H9 (cell line): ENCODE data around the gene MYBBP1A. TPM values are rescaled to one million over a fixed set of nuclear protein-coding genes. Genes with fewer than 3 reads are reported as not detected.

Source experiments
- DNase-seq: peaks from one replicate; pipeline ENCODE4 v3.0.0-alpha.2; 2017
- H2AFZ ChIP-seq: one replicate; pipeline ENCODE4 v1.6.1; 2013; ENCODE audit warnings: mild to moderate bottlenecking, low read length, control low read depth, moderate library complexity
- H2AK5ac ChIP-seq: 2 replicates; pipeline ENCODE4 v1.6.1; 2013; ENCODE audit warnings: low read length, control low read depth, mixed read lengths; ENCODE audit not compliant: insufficient read length
- H2BK120ac ChIP-seq: one replicate; pipeline ENCODE4 v1.6.1; 2013; ENCODE audit warnings: low read depth, mild to moderate bottlenecking, low read length, control low read depth, inconsistent platforms; ENCODE audit not compliant: poor library complexity, severe bottlenecking
- H2BK12ac ChIP-seq: 2 replicates; pipeline ENCODE4 v1.6.1; 2013; ENCODE audit warnings: low read length, control low read depth, mixed read lengths, low read depth; ENCODE audit not compliant: insufficient read length
- H2BK15ac ChIP-seq: 2 replicates; pipeline ENCODE4 v1.6.1; 2013; ENCODE audit warnings: low read depth, low read length, control low read depth
- H2BK20ac ChIP-seq: one replicate; pipeline ENCODE4 v1.6.1; 2013; ENCODE audit warnings: low read depth, mild to moderate bottlenecking, low read length, control low read depth, inconsistent platforms; ENCODE audit not compliant: poor library complexity, severe bottlenecking
- H2BK5ac ChIP-seq: 2 replicates; pipeline ENCODE4 v1.6.1; 2013; ENCODE audit warnings: low read length, control low read depth, mixed read lengths; ENCODE audit not compliant: insufficient read length
- H3K14ac ChIP-seq: 2 replicates; pipeline ENCODE4 v1.6.1; 2013; ENCODE audit warnings: low read length, control low read depth; ENCODE audit not compliant: insufficient read depth
- H3K18ac ChIP-seq: 2 replicates; pipeline ENCODE4 v1.6.1; 2013; ENCODE audit warnings: low read depth, mild to moderate bottlenecking, mixed read lengths, low read length, control low read depth; ENCODE audit not compliant: insufficient read length
- H3K23ac ChIP-seq: 2 replicates; pipeline ENCODE4 v1.6.1; 2013; ENCODE audit warnings: low read length, control low read depth, mixed read lengths, low read depth; ENCODE audit not compliant: insufficient read length
- H3K23me2 ChIP-seq: 2 replicates; pipeline ENCODE4 v1.6.1; 2013; ENCODE audit warnings: low read depth, mild to moderate bottlenecking, mixed read lengths, low read length, control low read depth; ENCODE audit not compliant: insufficient read length, poor library complexity, severe bottlenecking
- H3K27ac ChIP-seq: 2 replicates; pipeline ENCODE4 v1.5.1; 2013; ENCODE audit warnings: low read length, control low read depth, mixed read lengths, low read depth; ENCODE audit not compliant: insufficient read length
- H3K27me3 ChIP-seq: 2 replicates; pipeline ENCODE4 v1.6.1; 2013; ENCODE audit warnings: low read length, control low read depth, inconsistent platforms; ENCODE audit not compliant: insufficient read depth
- H3K4ac ChIP-seq: 2 replicates; pipeline ENCODE4 v1.6.1; 2013; ENCODE audit warnings: low read depth, mild to moderate bottlenecking, control low read depth, inconsistent platforms, low read length, moderate library complexity
- H3K4me1 ChIP-seq: 2 replicates; pipeline ENCODE4 v1.6.1; 2013; ENCODE audit warnings: low read length, control low read depth, inconsistent platforms; ENCODE audit not compliant: insufficient read depth
- H3K4me2 ChIP-seq: 2 replicates; pipeline ENCODE4 v1.6.1; 2013; ENCODE audit warnings: low read length, control low read depth, mixed read lengths; ENCODE audit not compliant: insufficient read length, insufficient read depth
- H3K56ac ChIP-seq: 2 replicates; pipeline ENCODE4 v1.6.1; 2013; ENCODE audit warnings: low read depth, mild to moderate bottlenecking, mixed read lengths, low read length, control low read depth; ENCODE audit not compliant: insufficient read length
- H3K79me1 ChIP-seq: 2 replicates; pipeline ENCODE4 v1.6.1; 2013; ENCODE audit warnings: low read depth, mild to moderate bottlenecking, moderate library complexity, low read length, control low read depth, inconsistent platforms; ENCODE audit not compliant: insufficient read depth, poor library complexity, severe bottlenecking
- H3K79me2 ChIP-seq: 2 replicates; pipeline ENCODE4 v1.6.1; 2013; ENCODE audit warnings: low read length, control low read depth, inconsistent platforms; ENCODE audit not compliant: insufficient read depth
- H3K9ac ChIP-seq: 2 replicates; pipeline ENCODE4 v1.6.1; 2013; ENCODE audit warnings: low read length, control low read depth, mixed read lengths; ENCODE audit not compliant: insufficient read length; ENCODE audit errors: extremely low read depth
- H3K9me3 ChIP-seq: one replicate; pipeline ENCODE4 v1.6.1; 2013; ENCODE audit warnings: low read depth, low read length, inconsistent platforms; ENCODE audit not compliant: control insufficient read depth
- H3T11ph ChIP-seq: one replicate; pipeline ENCODE4 v1.6.1; 2013; ENCODE audit warnings: mild to moderate bottlenecking, low read length, control low read depth, inconsistent platforms
- H4K20me1 ChIP-seq: one replicate; pipeline ENCODE4 v1.6.1; 2013; ENCODE audit not compliant: control insufficient read depth, insufficient read length, insufficient read depth
- H4K5ac ChIP-seq: 2 replicates; pipeline ENCODE4 v1.6.1; 2013; ENCODE audit warnings: low read depth, mild to moderate bottlenecking, mixed read lengths, low read length, control low read depth; ENCODE audit not compliant: insufficient read length
- H4K8ac ChIP-seq: replicated peaks from 2 replicates; pipeline ENCODE4 v1.6.1; 2013; ENCODE audit warnings: low read length, control low read depth, mixed read lengths, low read depth; ENCODE audit not compliant: insufficient read length
- H4K91ac ChIP-seq: 2 replicates; pipeline ENCODE4 v1.6.1; 2013; ENCODE audit warnings: low read depth, mild to moderate bottlenecking, moderate library complexity, mixed read lengths, low read length, control low read depth; ENCODE audit not compliant: insufficient read length
- H3K27ac Mint-ChIP-seq, 3 experiments: 2 replicates in 2 of 3; 3 replicates in 1 of 3; pipeline ENCODE4 v1.8.0; 2020 to 2021; ENCODE audit warnings: mixed read lengths in 3 of 3, mild to moderate bottlenecking in 1 of 3, moderate library complexity in 1 of 3
- H3K27me3 Mint-ChIP-seq: 2 replicates; pipeline ENCODE4 v1.8.0; 2021; ENCODE audit warnings: low read depth, mild to moderate bottlenecking, moderate library complexity, mixed read lengths
- H3K36me3 Mint-ChIP-seq, 3 experiments: 2 replicates in 2 of 3; 3 replicates in 1 of 3; pipeline ENCODE4 v1.8.0; 2020 to 2021; ENCODE audit warnings: low read depth in 3 of 3, mixed read lengths in 3 of 3; ENCODE audit not compliant: insufficient read depth in 1 of 3
- H3K4me1 Mint-ChIP-seq, 2 experiments: 2 replicates each; pipeline ENCODE4 v1.8.0; 2020; ENCODE audit warnings: mixed read lengths in 2 of 2
- H3K4me3 Mint-ChIP-seq, 2 experiments: 2 replicates in 1 of 2; 3 replicates in 1 of 2; pipeline ENCODE4 v1.8.0; 2020 to 2021; ENCODE audit warnings: mild to moderate bottlenecking in 2 of 2, mixed read lengths in 2 of 2, moderate library complexity in 1 of 2
- H3K9me3 Mint-ChIP-seq, 2 experiments: 2 replicates in 1 of 2; 3 replicates in 1 of 2; pipeline ENCODE4 v1.8.0; 2020; ENCODE audit warnings: mild to moderate bottlenecking in 2 of 2, mixed read lengths in 2 of 2, moderate library complexity in 1 of 2
- WGBS: extraction: QIAGEN DNeasy Blood & Tissue Kit; methylation state at CpG from one replicate; pipeline ENCODE4 v1.1.7; 2013; ENCODE audit warnings: missing lambda C conversion rate, low lambda C conversion rate, mixed read lengths; ENCODE audit not compliant: insufficient read length; ENCODE audit errors: extremely low coverage; 5-methylcytosine and 5-hydroxymethylcytosine counted together
- total RNA-seq: library from RNA; stranded (reverse); gene quantifications from 2 replicates; pipeline ENCODE4 v1.2.1, GENCODE V29; 2021
- TF ChIP-seq, protein P1 (sequence below): fragments of 200-600 bp; sonication (generic); conservative IDR thresholded peaks from 3 replicates; pipeline ENCODE4 v1.8.0; 2021; ENCODE audit warnings: antibody characterized with exemption, mild to moderate bottlenecking

Gene MYBBP1A
- total RNA-seq, 1 experiment from 2014 or later, result 181 TPM

DNA sequence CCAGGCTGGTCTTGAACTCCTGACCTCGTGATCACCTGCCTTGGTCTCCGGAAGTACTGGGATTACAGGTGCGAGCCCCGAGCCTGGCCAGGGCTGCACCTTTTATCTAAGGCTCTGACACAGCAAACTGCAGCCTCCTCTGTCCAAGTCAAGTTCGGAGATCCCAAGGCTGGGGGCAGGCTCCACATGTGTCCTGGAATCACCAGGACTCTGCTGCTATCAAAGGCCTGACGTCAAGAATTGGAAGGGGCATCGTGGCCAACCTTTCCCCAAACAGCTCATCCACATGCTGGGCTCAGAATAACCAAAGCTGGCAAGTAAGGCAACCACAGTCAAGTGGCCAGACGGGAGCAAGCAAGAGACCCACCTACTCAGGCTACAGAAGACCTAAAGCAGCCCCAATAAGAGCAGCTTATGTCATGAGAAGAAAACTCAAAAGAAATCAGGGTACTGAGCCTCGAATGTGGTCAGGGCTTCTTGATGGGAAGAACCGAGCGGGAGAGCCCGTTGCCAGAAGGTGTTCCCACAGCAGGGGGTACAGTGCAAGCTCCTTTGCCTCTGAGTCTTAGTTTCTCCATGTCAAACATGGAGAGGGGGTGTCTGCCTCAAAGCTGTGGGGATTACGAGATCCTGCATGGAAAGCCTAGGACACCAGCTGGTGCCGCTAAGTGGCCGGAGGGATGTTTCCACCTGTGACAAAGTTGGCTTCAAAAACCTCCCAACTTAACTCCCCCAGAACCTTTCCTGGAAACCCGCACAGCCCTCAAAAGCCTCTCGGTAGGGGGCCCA, 7.9 kb downstream of the MYBBP1A start:
- Histone ChIP-seq H3K23ac (no peak overlapping the region), H2BK12ac (no peak overlapping the region), H2BK120ac (no peak overlapping the region), H3K27ac (no peak overlapping the region), H3K79me2 (no peaks in the 10 kb centered on the region), H2BK20ac (no peak overlapping the region), H3K9me3 (no peaks in the 10 kb centered on the region), H3T11ph (no peak overlapping the region), H4K8ac (no peak overlapping the region), H3K4ac (no peak overlapping the region), H3K18ac (no peak overlapping the region), H3K23me2 (no peaks in the 10 kb centered on the region), H4K91ac (no peak overlapping the region), H3K14ac (no peak overlapping the region), H4K5ac (no peak overlapping the region), H2BK5ac (no peak overlapping the region), H3K9ac (no peak overlapping the region), H4K20me1 (peaks cover 3% of the 10 kb centered on the region), H2AFZ (no peak overlapping the region), H3K56ac (no peak overlapping the region), H2AK5ac (no peak overlapping the region), H3K4me1 (no peaks in the 10 kb centered on the region), H3K27me3 (no peaks in the 10 kb centered on the region), H3K79me1 (no peaks in the 10 kb centered on the region), H3K4me2 (no peak overlapping the region), H2BK15ac (no peak overlapping the region)
- Mint-ChIP-seq H3K4me3 (no peak overlapping the region), H3K36me3 (peaks cover 40 to 82% (median 74%) of the 10 kb centered on the region in 3 experiments), H3K4me1 (peaks cover 0 to 2% of the 10 kb centered on the region in 2 experiments; a peak in 2 of 4 replicates), H3K27me3 (no peaks in the 10 kb centered on the region), H3K27ac (peak overlapping the region in 1 of 3 experiments; percentile 81; a peak in 1 of 7 replicates), H3K9me3 (no peaks in the 10 kb centered on the region)
- WGBS, result no CpG with 5 or more reads among the region's 17 CpGs
- DNase-seq, result no peak
- TF ChIP-seq, protein P1, sequence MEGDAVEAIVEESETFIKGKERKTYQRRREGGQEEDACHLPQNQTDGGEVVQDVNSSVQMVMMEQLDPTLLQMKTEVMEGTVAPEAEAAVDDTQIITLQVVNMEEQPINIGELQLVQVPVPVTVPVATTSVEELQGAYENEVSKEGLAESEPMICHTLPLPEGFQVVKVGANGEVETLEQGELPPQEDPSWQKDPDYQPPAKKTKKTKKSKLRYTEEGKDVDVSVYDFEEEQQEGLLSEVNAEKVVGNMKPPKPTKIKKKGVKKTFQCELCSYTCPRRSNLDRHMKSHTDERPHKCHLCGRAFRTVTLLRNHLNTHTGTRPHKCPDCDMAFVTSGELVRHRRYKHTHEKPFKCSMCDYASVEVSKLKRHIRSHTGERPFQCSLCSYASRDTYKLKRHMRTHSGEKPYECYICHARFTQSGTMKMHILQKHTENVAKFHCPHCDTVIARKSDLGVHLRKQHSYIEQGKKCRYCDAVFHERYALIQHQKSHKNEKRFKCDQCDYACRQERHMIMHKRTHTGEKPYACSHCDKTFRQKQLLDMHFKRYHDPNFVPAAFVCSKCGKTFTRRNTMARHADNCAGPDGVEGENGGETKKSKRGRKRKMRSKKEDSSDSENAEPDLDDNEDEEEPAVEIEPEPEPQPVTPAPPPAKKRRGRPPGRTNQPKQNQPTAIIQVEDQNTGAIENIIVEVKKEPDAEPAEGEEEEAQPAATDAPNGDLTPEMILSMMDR, result no peak
